Measurements from ENCODE around the gene PDE1C.
A peak's percentile ranks its signal among the peaks of the same experiment; 100 is the strongest.

PDE1C gene

GRCh38 chr7:31819031-31819430 lies 251.2 kb downstream of the PDE1C start:
- no peak for DNase-seq

- no peak for DNase-seq
Measured at GRCh38 chr7:31816810-31817209, 253.4 kb downstream of the PDE1C start.

- no peak for DNase-seq
Measured at GRCh38 chr7:31815796-31816195, 254.4 kb downstream of the PDE1C start.

- no peak for DNase-seq
Measured at GRCh38 chr7:31814187-31814586, 256.0 kb downstream of the PDE1C start.

GRCh38 chr7:31811650-31812461 lies 258.4 kb downstream of the PDE1C start:
- DNase-seq: no peak

GRCh38 chr7:31805209-31805818 lies 264.9 kb downstream of the PDE1C start:
- no peak for DNase-seq

- DNase-seq: no peak
Measured at GRCh38 chr7:31796375-31796774, 273.8 kb downstream of the PDE1C start.

GRCh38 chr7:31794851-31795344 lies 275.3 kb downstream of the PDE1C start:
- no peak for DNase-seq

- DNase-seq: no peak
Measured at GRCh38 chr7:31791881-31792280, 278.3 kb downstream of the PDE1C start.

GRCh38 chr7:31788883-31789680 lies 281.1 kb downstream of the PDE1C start:
- no peak for DNase-seq

GRCh38 chr7:31788445-31788844 lies 281.8 kb downstream of the PDE1C start:
- no peak for DNase-seq

GRCh38 chr7:31786326-31786725 lies 283.9 kb downstream of the PDE1C start:
- DNase-seq: no peak

- DNase-seq: no peak
Measured at GRCh38 chr7:31785101-31785500, 285.1 kb downstream of the PDE1C start.

- no peak for DNase-seq
Measured at GRCh38 chr7:31783221-31783620, 287.0 kb downstream of the PDE1C start.

- peak; percentile 54 for DNase-seq
Measured at GRCh38 chr7:31782411-31782991, 287.7 kb downstream of the PDE1C start.

GRCh38 chr7:31778296-31778695 lies 291.9 kb downstream of the PDE1C start:
- no peak for DNase-seq

GRCh38 chr7:31776616-31777015 lies 293.6 kb downstream of the PDE1C start:
- no peak for DNase-seq

GRCh38 chr7:31775556-31775955 lies 294.7 kb downstream of the PDE1C start:
- no peak for DNase-seq

- DNase-seq: no peak
Measured at GRCh38 chr7:31772211-31772610, 298.0 kb downstream of the PDE1C start.

GRCh38 chr7:31767686-31768358 lies 302.4 kb downstream of the PDE1C start:
- no peak for DNase-seq

- no peak for DNase-seq
Measured at GRCh38 chr7:31764462-31764861, 305.7 kb downstream of the PDE1C start.

GRCh38 chr7:31763548-31763947 lies 306.7 kb downstream of the PDE1C start:
- DNase-seq: no peak

- DNase-seq: no peak
Measured at GRCh38 chr7:31761646-31762045, 308.6 kb downstream of the PDE1C start.
